ENCODE measurements around the gene STK39. TPM values are rescaled to one million over a fixed set of nuclear protein-coding genes. Genes with fewer than 3 reads are reported as not detected.

The STK39 gene
- polyA plus RNA-seq, 2 of the 4 experiments (the other 2 are of a cell fraction) = 14.2 to 27.2 TPM

DNA sequence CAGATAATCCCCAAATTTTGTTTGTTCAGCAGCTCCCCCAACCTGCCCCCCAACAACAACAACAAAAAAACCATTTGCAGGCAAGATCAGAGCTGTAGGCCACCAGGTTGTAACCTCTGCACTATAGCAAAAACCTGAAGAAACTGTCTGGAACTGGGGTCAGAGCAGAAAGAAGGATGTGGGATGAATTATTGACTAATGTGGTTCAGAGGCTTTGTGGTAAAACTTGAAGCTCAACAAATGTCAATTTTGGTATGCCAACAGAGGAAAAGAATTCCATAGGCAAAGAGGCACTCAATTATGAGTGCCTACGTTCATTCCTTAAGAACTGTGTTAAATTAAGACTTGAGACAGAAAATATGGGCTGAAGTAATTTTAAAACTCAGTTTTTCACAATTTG, 255.1 kb downstream of the STK39 start:
- Histone ChIP-seq H3K4me1 (no peaks in the 10 kb centered on the region), H3K4me2 (no peak overlapping the region), H3K4me3 (no peak overlapping the region), H3K27ac (no peak overlapping the region), H3K9me3 (no peaks in the 10 kb centered on the region)
- FAIRE-seq = no peak
- no peak for ATAC-seq
- TF ChIP-seq EHMT2 (IDR thresholded peaks at IDR 0.05; ENCODE audit: low read depth) (no peak), TP53 (CRISPR knock-in tag; IDR thresholded peaks at IDR 0.05) (no peak), CBX8 (IDR thresholded peaks at IDR 0.05) (no peak), JUN (IDR thresholded peaks at IDR 0.05) (no peak), KDM5A (IDR thresholded peaks at IDR 0.05) (no peak), HOXB13 (CRISPR knock-in tag; IDR thresholded peaks at IDR 0.05; ENCODE audit: low read depth) (no peak)
- ChIA-PET CTCF (interaction anchor here (0.9 kb wide), 1 partner anchor 127 kb away, joined by 3 read pairs; no protein-coding TSS in a partner anchor), POLR2A (no interaction called here)
- DNase-seq (ENCODE audit: low read depth in 1 of 2, low spot score in 1 of 2) = no peak
- WGBS (ENCODE audit: missing lambda C conversion rate) = 90% methylated on average over 1 of the region's 1 CpG

DNA sequence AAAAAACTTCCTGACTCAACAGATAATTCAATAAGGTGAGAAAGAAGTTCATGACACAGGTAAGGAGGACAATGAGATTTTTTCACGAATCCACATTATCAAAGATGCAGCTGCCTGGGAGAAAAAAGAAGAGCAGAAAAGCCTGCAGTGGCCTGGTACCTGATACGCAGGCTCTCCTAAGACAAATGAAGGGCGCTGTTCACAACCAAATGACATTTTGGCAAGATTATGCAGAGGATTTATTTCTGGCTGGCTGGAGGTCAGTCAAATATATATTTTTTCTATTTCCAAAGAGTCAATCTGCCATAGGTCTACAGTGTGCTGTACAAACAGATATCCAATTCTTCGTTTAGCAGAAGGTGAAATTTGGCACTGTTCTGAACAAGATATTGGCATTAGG, 257.3 kb downstream of the STK39 start:
- no peak for DNase-seq (ENCODE audit: low read depth in 1 of 2, low spot score in 1 of 2)
- Histone ChIP-seq H3K4me3 (no peak overlapping the region), H3K4me2 (no peak overlapping the region), H3K9me3 (no peaks in the 10 kb centered on the region), H3K4me1 (no peaks in the 10 kb centered on the region), H3K27ac (no peak overlapping the region)
- FAIRE-seq = no peak
- TF ChIP-seq POLR2AphosphoS2 (conservative IDR thresholded peaks at IDR 0.05; ENCODE audit: low read length) (no peak), RNF2 (IDR thresholded peaks at IDR 0.05; ENCODE audit: borderline replicate concordance, low read depth) (no peak), ZSCAN20 (CRISPR knock-in tag; IDR thresholded peaks at IDR 0.05) (no peak), EP300 (IDR thresholded peaks at IDR 0.05) (no peak), SREBF2 (IDR thresholded peaks at IDR 0.05) (no peak), HOXA7 (CRISPR knock-in tag; IDR thresholded peaks at IDR 0.05) (no peak), CBX8 (IDR thresholded peaks at IDR 0.05) (no peak)
- TF ChIP-seq, protein P1, sequence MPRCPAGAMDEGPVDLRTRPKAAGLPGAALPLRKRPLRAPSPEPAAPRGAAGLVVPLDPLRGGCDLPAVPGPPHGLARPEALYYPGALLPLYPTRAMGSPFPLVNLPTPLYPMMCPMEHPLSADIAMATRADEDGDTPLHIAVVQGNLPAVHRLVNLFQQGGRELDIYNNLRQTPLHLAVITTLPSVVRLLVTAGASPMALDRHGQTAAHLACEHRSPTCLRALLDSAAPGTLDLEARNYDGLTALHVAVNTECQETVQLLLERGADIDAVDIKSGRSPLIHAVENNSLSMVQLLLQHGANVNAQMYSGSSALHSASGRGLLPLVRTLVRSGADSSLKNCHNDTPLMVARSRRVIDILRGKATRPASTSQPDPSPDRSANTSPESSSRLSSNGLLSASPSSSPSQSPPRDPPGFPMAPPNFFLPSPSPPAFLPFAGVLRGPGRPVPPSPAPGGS (IDR thresholded peaks at IDR 0.05) = no peak
- POLR2A ChIA-PET = no interaction called here
- ATAC-seq = no peak
- CTCF ChIA-PET = no interaction called here
- 84% methylated on average over 4 of the region's 4 CpGs for whole genome bisulfite sequencing (ENCODE audit: missing lambda C conversion rate)

DNA sequence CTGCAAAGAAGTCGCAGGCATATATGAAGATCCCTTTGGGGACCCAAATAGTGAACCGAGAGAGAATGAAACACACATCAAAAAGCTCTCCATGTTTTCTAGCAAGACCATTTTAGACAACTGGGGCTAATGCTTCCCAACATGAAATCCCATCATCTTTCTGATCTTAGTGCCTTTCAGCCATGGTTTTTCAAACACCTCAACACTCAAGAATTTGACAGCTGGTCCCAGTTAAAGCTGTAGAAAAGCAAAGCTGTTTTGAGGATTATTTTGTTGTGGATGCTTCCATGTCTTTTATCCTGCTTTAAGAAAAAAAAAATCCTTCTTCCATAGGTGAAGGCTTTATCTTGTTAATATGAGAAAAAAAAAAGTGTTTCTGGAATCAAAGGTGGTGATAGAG, 259.1 kb downstream of the STK39 start:
- DNase-seq (ENCODE audit: low read depth in 1 of 2, low spot score in 1 of 2) (no peak), ATAC-seq (no peak), FAIRE-seq (no peak)
- ChIA-PET POLR2A (no interaction called here), CTCF (no interaction called here)
- H3K4me2 ChIP-seq = no peak overlapping the region
- no peak overlapping the region for H3K4me3 ChIP-seq
- no peaks in the 10 kb centered on the region for H3K4me1 ChIP-seq
- 95% methylated on average over 2 of the region's 2 CpGs for WGBS (ENCODE audit: missing lambda C conversion rate)
- H3K9me3 ChIP-seq = no peaks in the 10 kb centered on the region
- no peak for TF ChIP-seq BHLHE40 (IDR thresholded peaks at IDR 0.05; ENCODE audit: low read depth, low read length)
- TF ChIP-seq EHF (CRISPR knock-in tag; IDR thresholded peaks at IDR 0.05) = no peak
- TF ChIP-seq TP53 (CRISPR knock-in tag; IDR thresholded peaks at IDR 0.05) = no peak
- no peak for TF ChIP-seq SMC3 (IDR thresholded peaks at IDR 0.05)
- TF ChIP-seq, protein P2, sequence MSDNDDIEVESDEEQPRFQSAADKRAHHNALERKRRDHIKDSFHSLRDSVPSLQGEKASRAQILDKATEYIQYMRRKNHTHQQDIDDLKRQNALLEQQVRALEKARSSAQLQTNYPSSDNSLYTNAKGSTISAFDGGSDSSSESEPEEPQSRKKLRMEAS (IDR thresholded peaks at IDR 0.05) = no peak
- TF ChIP-seq CHD4 (IDR thresholded peaks at IDR 0.05; ENCODE audit: borderline replicate concordance) = no peak
- no peak for TF ChIP-seq CEBPB (IDR thresholded peaks at IDR 0.05)
- TF ChIP-seq GATA3 (IDR thresholded peaks at IDR 0.05; ENCODE audit: borderline replicate concordance) = no peak
- TF ChIP-seq FOXS1 (CRISPR knock-in tag; IDR thresholded peaks at IDR 0.05) = no peak
- no peak for TF ChIP-seq CBX8 (IDR thresholded peaks at IDR 0.05)
- no peak for TF ChIP-seq POLR2AphosphoS2 (conservative IDR thresholded peaks at IDR 0.05; ENCODE audit: low read length)
- no peak for TF ChIP-seq EP300 (IDR thresholded peaks at IDR 0.05)
- TF ChIP-seq HOXB5 (CRISPR knock-in tag; IDR thresholded peaks at IDR 0.05) = no peak
- TF ChIP-seq, protein P3, sequence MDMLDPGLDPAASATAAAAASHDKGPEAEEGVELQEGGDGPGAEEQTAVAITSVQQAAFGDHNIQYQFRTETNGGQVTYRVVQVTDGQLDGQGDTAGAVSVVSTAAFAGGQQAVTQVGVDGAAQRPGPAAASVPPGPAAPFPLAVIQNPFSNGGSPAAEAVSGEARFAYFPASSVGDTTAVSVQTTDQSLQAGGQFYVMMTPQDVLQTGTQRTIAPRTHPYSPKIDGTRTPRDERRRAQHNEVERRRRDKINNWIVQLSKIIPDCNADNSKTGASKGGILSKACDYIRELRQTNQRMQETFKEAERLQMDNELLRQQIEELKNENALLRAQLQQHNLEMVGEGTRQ (IDR thresholded peaks at IDR 0.05) = no peak
- TF ChIP-seq PHF8 (IDR thresholded peaks at IDR 0.05; ENCODE audit: borderline replicate concordance, low read depth) = no peak
- no peak overlapping the region for H3K27ac ChIP-seq

All from A549 (cell line).